WTC11 (cell line): ENCODE measurements around the gene FOLR2. TPM values are rescaled to one million over a fixed set of nuclear protein-coding genes. Genes with fewer than 3 reads are reported as not detected.

ENCODE experiments used
- ATAC-seq: fragments of 200-7000 bp; cut with Tn5 transposase; 2 replicates; pipeline ENCODE4 v1.10.0; 2021; ENCODE audit warnings: mild to moderate bottlenecking, moderate library complexity
- CTCF ChIA-PET: fragments of 300-600 bp; sonication (Branson Sonifier 250); formaldehyde crosslinking; loops from one replicate; lab custom pipeline; 2021; ENCODE audit warnings: antibody characterized with exemption; lab: Charles Lee
- POLR2A ChIA-PET: fragments of 350-600 bp; sonication (Branson Sonifier 250); formaldehyde crosslinking; loops from one replicate; lab custom pipeline; 2021; ENCODE audit warnings: antibody characterized with exemption; lab: Charles Lee
- DNase-seq: peaks from one replicate; pipeline ENCODE4 v3.0.0; 2021; ENCODE audit warnings: low spot score
- H3K27ac Mint-ChIP-seq: 2 replicates; pipeline ENCODE4 v1.8.0; 2021; ENCODE audit warnings: mixed read lengths
- H3K27me3 Mint-ChIP-seq: 2 replicates; pipeline ENCODE4 v1.8.0; 2021; ENCODE audit warnings: low read depth, mild to moderate bottlenecking, moderate library complexity, mixed read lengths
- H3K36me3 Mint-ChIP-seq: 2 replicates; pipeline ENCODE4 v1.8.0; 2021; ENCODE audit warnings: mixed read lengths
- H3K4me1 Mint-ChIP-seq: 2 replicates; pipeline ENCODE4 v1.8.0; 2022; ENCODE audit warnings: mixed read lengths
- H3K4me3 Mint-ChIP-seq: 2 replicates; pipeline ENCODE4 v1.8.0; 2021; ENCODE audit warnings: mild to moderate bottlenecking, moderate library complexity, mixed read lengths
- H3K9me3 Mint-ChIP-seq: 2 replicates; pipeline ENCODE4 v1.8.0; 2021; ENCODE audit warnings: mixed read lengths
- ARID4B ChIP-seq: sonication (generic); formaldehyde crosslinking; IDR thresholded peaks from 2 replicates; pipeline ENCODE4 v1.8.0; 2023; ENCODE audit warnings: missing genetic modification reagents, mild to moderate bottlenecking, borderline replicate concordance
- ETV6 ChIP-seq: sonication (generic); formaldehyde crosslinking; IDR thresholded peaks from 2 replicates; pipeline ENCODE4 v1.8.1; 2022; ENCODE audit warnings: mild to moderate bottlenecking, missing genetic modification reagents
- GABPB1 ChIP-seq: sonication (generic); formaldehyde crosslinking; IDR thresholded peaks from 2 replicates; pipeline ENCODE4 v1.8.1; 2023; ENCODE audit warnings: mild to moderate bottlenecking, missing genetic modification reagents
- GTF2I ChIP-seq: fragments of 250-450 bp; sonication (Bioruptor Pico); conservative IDR thresholded peaks from 2 replicates; pipeline ENCODE4 v1.4.0; 2021; ENCODE audit warnings: mild to moderate bottlenecking
- JUN ChIP-seq: sonication (generic); formaldehyde crosslinking; IDR thresholded peaks from 2 replicates; pipeline ENCODE4 v1.8.0; 2023; ENCODE audit warnings: mild to moderate bottlenecking, missing genetic modification reagents
- PRDM15 ChIP-seq: sonication (generic); formaldehyde crosslinking; IDR thresholded peaks from 2 replicates; pipeline ENCODE4 v1.8.0; 2022; ENCODE audit warnings: missing genetic modification reagents
- RORB ChIP-seq: fragments of 250-450 bp; sonication (Bioruptor Pico); IDR thresholded peaks from 2 replicates; pipeline ENCODE4 v1.9.0; 2021; ENCODE audit warnings: mild to moderate bottlenecking
- ZBTB21 ChIP-seq: sonication (generic); formaldehyde crosslinking; IDR thresholded peaks from 2 replicates; pipeline ENCODE4 v1.8.1; 2023; ENCODE audit warnings: mild to moderate bottlenecking, missing genetic modification reagents, borderline replicate concordance
- ZNF263 ChIP-seq: sonication (generic); formaldehyde crosslinking; IDR thresholded peaks from 2 replicates; pipeline ENCODE4 v1.8.1; 2022; ENCODE audit warnings: low read depth, mild to moderate bottlenecking, moderate library complexity, missing genetic modification reagents
- ZNF317 ChIP-seq: sonication (generic); formaldehyde crosslinking; IDR thresholded peaks from 2 replicates; pipeline ENCODE4 v1.8.1; 2023; ENCODE audit warnings: low read depth, mild to moderate bottlenecking, moderate library complexity, missing genetic modification reagents, borderline replicate concordance
- ZNF512 ChIP-seq: sonication (generic); formaldehyde crosslinking; IDR thresholded peaks from 2 replicates; pipeline ENCODE4 v1.8.1; 2022; ENCODE audit warnings: missing genetic modification reagents, borderline replicate concordance
- total RNA-seq: library from RNA; stranded (reverse); gene quantifications from 3 replicates; pipeline ENCODE4 v1.2.3, GENCODE V29; 2021
- TF ChIP-seq, protein P1 (sequence below): fragments of 250-450 bp; sonication (Bioruptor Pico); IDR thresholded peaks from 2 replicates; pipeline ENCODE4 v2.1.2; 2022; ENCODE audit warnings: mild to moderate bottlenecking, moderate library complexity
- TF ChIP-seq, protein P2 (sequence below): sonication (generic); formaldehyde crosslinking; IDR thresholded peaks from 2 replicates; pipeline ENCODE4 v1.8.1; 2023; ENCODE audit warnings: mild to moderate bottlenecking, missing genetic modification reagents, moderate library complexity
- TF ChIP-seq, protein P3 (sequence below): sonication (generic); formaldehyde crosslinking; IDR thresholded peaks from 2 replicates; pipeline ENCODE4 v1.8.1; 2022; ENCODE audit warnings: mild to moderate bottlenecking, moderate library complexity, missing genetic modification reagents

The FOLR2 gene
- total RNA-seq, 1 experiment from 2014 or later: not detected

- no peak for ATAC-seq
- no peak overlapping the region for H3K4me3 Mint-ChIP-seq
- DNase-seq: no peak
- H3K27ac Mint-ChIP-seq: no peak overlapping the region
- peaks cover 6% of the 10 kb centered on the region for H3K27me3 Mint-ChIP-seq
- CTCF ChIA-PET: interaction anchor here (1.1 to 1.2 kb wide), 2 partner anchors 14 to 30 kb away, joined by 3 to 4 read pairs; no protein-coding TSS in a partner anchor
- POLR2A ChIA-PET: interaction anchor here (0.6 kb wide), 1 partner anchor 30 kb away, joined by 3 read pairs; no protein-coding TSS in a partner anchor
- peaks cover 9% of the 10 kb centered on the region for H3K9me3 Mint-ChIP-seq
- no peaks in the 10 kb centered on the region for H3K4me1 Mint-ChIP-seq
- H3K36me3 Mint-ChIP-seq: no peaks in the 10 kb centered on the region
- no peak for TF ChIP-seq PRDM15 (CRISPR knock-in tag)
- TF ChIP-seq, all 79 proteins: peak for 0
Measured at GRCh38 chr11:72208281-72208680, 8.3 kb upstream of the FOLR2 start.

DNA sequence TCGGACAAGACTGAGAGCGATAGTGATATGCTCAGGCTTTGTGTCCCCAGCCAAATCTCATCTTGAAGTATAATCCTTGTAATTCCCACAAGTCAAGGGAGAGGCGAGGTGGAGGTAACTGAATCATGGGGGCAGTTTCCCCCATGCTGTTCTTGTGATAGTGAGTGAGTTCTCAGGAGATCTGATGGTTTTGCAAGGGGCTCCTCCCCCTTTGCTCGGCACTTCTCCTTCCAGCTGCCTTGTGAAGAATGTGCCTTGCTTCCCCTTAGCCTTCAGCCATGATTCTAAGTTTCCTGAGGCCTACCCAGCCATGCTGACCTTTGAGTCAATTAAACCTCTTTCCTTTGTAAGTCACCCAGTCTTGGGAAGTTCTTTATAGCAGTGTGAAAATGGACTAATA lies 7.5 kb upstream of the FOLR2 start:
- CTCF ChIA-PET: interaction anchor here (1.2 kb wide), 1 partner anchor 29 kb away, joined by 4 read pairs; no protein-coding TSS in a partner anchor
- peaks cover 11% of the 10 kb centered on the region for H3K27me3 Mint-ChIP-seq
- H3K4me3 Mint-ChIP-seq: no peak overlapping the region
- H3K36me3 Mint-ChIP-seq: no peaks in the 10 kb centered on the region
- POLR2A ChIA-PET: no interaction called here
- DNase-seq (no peak), ATAC-seq (no peak)
- no peaks in the 10 kb centered on the region for H3K4me1 Mint-ChIP-seq
- H3K27ac Mint-ChIP-seq: no peak overlapping the region
- peaks cover 9% of the 10 kb centered on the region for H3K9me3 Mint-ChIP-seq
- TF ChIP-seq ZNF263 (CRISPR knock-in tag) (no peak), ZNF512 (CRISPR knock-in tag) (no peak), ZNF317 (CRISPR knock-in tag) (no peak), ETV6 (CRISPR knock-in tag) (no peak), ZBTB21 (CRISPR knock-in tag) (no peak), JUN (no peak), RORB (no peak), GABPB1 (CRISPR knock-in tag) (no peak), GTF2I (CRISPR knock-in tag) (no peak)
- TF ChIP-seq, protein P1, sequence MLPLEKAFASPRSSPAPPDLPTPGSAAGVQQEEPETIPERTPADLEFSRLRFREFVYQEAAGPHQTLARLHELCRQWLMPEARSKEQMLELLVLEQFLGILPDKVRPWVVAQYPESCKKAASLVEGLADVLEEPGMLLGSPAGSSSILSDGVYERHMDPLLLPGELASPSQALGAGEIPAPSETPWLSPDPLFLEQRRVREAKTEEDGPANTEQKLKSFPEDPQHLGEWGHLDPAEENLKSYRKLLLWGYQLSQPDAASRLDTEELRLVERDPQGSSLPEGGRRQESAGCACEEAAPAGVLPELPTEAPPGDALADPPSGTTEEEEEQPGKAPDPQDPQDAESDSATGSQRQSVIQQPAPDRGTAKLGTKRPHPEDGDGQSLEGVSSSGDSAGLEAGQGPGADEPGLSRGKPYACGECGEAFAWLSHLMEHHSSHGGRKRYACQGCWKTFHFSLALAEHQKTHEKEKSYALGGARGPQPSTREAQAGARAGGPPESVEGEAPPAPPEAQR: no peak
- TF ChIP-seq, protein P2, sequence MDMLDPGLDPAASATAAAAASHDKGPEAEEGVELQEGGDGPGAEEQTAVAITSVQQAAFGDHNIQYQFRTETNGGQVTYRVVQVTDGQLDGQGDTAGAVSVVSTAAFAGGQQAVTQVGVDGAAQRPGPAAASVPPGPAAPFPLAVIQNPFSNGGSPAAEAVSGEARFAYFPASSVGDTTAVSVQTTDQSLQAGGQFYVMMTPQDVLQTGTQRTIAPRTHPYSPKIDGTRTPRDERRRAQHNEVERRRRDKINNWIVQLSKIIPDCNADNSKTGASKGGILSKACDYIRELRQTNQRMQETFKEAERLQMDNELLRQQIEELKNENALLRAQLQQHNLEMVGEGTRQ (CRISPR knock-in tag): no peak
- TF ChIP-seq, protein P3, sequence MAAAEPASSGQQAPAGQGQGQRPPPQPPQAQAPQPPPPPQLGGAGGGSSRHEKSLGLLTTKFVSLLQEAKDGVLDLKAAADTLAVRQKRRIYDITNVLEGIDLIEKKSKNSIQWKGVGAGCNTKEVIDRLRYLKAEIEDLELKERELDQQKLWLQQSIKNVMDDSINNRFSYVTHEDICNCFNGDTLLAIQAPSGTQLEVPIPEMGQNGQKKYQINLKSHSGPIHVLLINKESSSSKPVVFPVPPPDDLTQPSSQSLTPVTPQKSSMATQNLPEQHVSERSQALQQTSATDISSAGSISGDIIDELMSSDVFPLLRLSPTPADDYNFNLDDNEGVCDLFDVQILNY: no peak
- TF ChIP-seq, all 79 proteins: peak for 0

DNA sequence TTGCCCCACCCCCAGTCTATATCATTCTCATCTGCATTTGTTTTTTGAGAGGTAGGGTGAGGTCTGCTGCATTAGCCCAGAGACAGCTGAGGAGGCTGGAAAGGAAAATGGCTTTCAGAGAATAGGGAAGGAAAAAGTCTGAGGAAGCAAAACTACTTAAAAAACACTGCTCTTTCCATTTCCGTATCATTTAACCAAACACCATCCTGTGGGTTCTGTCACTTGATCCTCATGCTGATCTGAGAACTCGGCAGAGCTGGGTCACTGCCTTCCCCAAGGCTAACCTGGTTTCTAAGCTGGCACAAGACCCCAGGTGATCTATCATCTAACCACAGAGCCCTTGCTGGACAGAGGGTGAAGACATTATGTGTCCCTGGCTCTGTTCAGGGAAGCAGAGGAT lies 1.2 kb downstream of the FOLR2 start:
- ATAC-seq (no peak), DNase-seq (no peak)
- Mint-ChIP-seq H3K4me3 (no peak overlapping the region), H3K36me3 (no peaks in the 10 kb centered on the region), H3K9me3 (no peaks in the 10 kb centered on the region), H3K4me1 (peaks cover 16% of the 10 kb centered on the region), H3K27ac (no peak overlapping the region)
- POLR2A ChIA-PET: no interaction called here
- CTCF ChIA-PET: interaction anchor here (1.1 kb wide), 2 partner anchors 20 to 213 kb away, joined by 3 read pairs; no protein-coding TSS in a partner anchor
- TF ChIP-seq ARID4B (CRISPR knock-in tag): no peak
- TF ChIP-seq, all 79 proteins: peak for 0
- peaks cover 37% of the 10 kb centered on the region for H3K27me3 Mint-ChIP-seq
